Tongue (tissue), 3 donors: ENCODE results near the gene TMTC2. TPM values are rescaled to one million over a fixed set of nuclear protein-coding genes. Genes with fewer than 3 reads are reported as not detected.

Source experiments
- DNase-seq: peaks from one replicate; pipeline ENCODE4 v3.0.0-alpha.2; 2015
- small RNA-seq: library from RNA; depleted of rRNA; stranded (forward); fragments of <200 nt; gene quantifications from one replicate; pipeline ENCODE3, GENCODE V24; 2014; ENCODE audit warnings: low replicate concordance
- total RNA-seq: library from RNA; depleted of rRNA; stranded (reverse); fragments of >200 nt; gene quantifications from one replicate; pipeline ENCODE4 v1.2.3, GENCODE V29; 2014

The TMTC2 gene
- total RNA-seq, 1 donor from 2014 or later: 26.6 TPM

- DNase-seq: peak; percentile 37
Measured at GRCh38 chr12:83145325-83145840, 458.7 kb downstream of the TMTC2 start.

- no peak for DNase-seq
Measured at GRCh38 chr12:83147341-83147740, 460.6 kb downstream of the TMTC2 start.

GRCh38 chr12:83149987-83150386 is 463.3 kb downstream of the TMTC2 start:
- DNase-seq: no peak

- DNase-seq: no peak
Measured at GRCh38 chr12:83150465-83151189, 463.9 kb downstream of the TMTC2 start.

- DNase-seq: no peak
Measured at GRCh38 chr12:83153177-83153576, 466.5 kb downstream of the TMTC2 start.

GRCh38 chr12:83156815-83157214 is 470.1 kb downstream of the TMTC2 start:
- no peak for DNase-seq

GRCh38 chr12:83157604-83158003 is 470.9 kb downstream of the TMTC2 start:
- DNase-seq: no peak

GRCh38 chr12:83158613-83159207 is 472.0 kb downstream of the TMTC2 start:
- no peak for DNase-seq

GRCh38 chr12:83161456-83161855 is 474.8 kb downstream of the TMTC2 start:
- no peak for DNase-seq

- no peak for DNase-seq
Measured at GRCh38 chr12:83168751-83169150, 482.0 kb downstream of the TMTC2 start.

- no peak for DNase-seq
Measured at GRCh38 chr12:83172441-83172840, 485.7 kb downstream of the TMTC2 start.

GRCh38 chr12:83172866-83173649 is 486.4 kb downstream of the TMTC2 start:
- DNase-seq: no peak

GRCh38 chr12:83179999-83180398 is 493.3 kb downstream of the TMTC2 start:
- DNase-seq: no peak

GRCh38 chr12:83181074-83181473 is 494.4 kb downstream of the TMTC2 start:
- no peak for DNase-seq

- no peak for DNase-seq
Measured at GRCh38 chr12:83183132-83183531, 496.4 kb downstream of the TMTC2 start.

Small RNA genes lying within 50 kb of the gene (small RNA-seq; reads per million reads assigned to genes)
- gene RNU6-977P: not detected
